ENCODE data around the gene TSC1.

GRCh38 chr9:132853482-132853881 is 90.9 kb downstream of the TSC1 start:
- TF ChIP-seq EP300 (IDR thresholded peaks at IDR 0.05; ENCODE audit: low read depth) (no peak), POLR2A (IDR thresholded peaks at IDR 0.05) (no peak), CTCF (IDR thresholded peaks at IDR 0.05) (no peak)

All from transverse colon (tissue), 3 donors.